GM23338 (cell line): ENCODE data around the gene CDK10. TPM values are rescaled to one million over a fixed set of nuclear protein-coding genes. Genes with fewer than 3 reads are reported as not detected.

Experiments used
- ATAC-seq: fragments of 200-7000 bp; cut with Tn5 transposase; 3 replicates; pipeline ENCODE4 v1.9.1; 2020
- DNase-seq: peaks from one replicate; pipeline ENCODE4 v3.0.0-alpha.2; 2015; ENCODE audit warnings: low spot score
- H2AFZ ChIP-seq: fragments of 200-600 bp; sonication (generic); 2 replicates; pipeline ENCODE4 v1.8.0; 2016; ENCODE audit warnings: antibody characterized with exemption, mild to moderate bottlenecking, moderate library complexity
- H3F3A ChIP-seq: fragments of 200-600 bp; sonication (generic); replicated peaks from 2 replicates; pipeline ENCODE4 v1.8.0; 2017; ENCODE audit warnings: antibody characterized with exemption, mixed run types, low read depth
- H3K27ac ChIP-seq: fragments of 200-600 bp; sonication (generic); 2 replicates; pipeline ENCODE4 v1.6.1; 2016; ENCODE audit warnings: low read depth
- H3K27me3 ChIP-seq: fragments of 200-600 bp; sonication (generic); 2 replicates; pipeline ENCODE4 v1.8.0; 2016; ENCODE audit warnings: mild to moderate bottlenecking, mixed run types, moderate library complexity; ENCODE audit not compliant: insufficient read depth
- H3K36me3 ChIP-seq: fragments of 200-600 bp; sonication (generic); 2 replicates; pipeline ENCODE4 v1.8.0; 2016; ENCODE audit warnings: mild to moderate bottlenecking; ENCODE audit not compliant: insufficient read depth
- H3K4me1 ChIP-seq: fragments of 200-600 bp; sonication (generic); 2 replicates; pipeline ENCODE4 v1.8.0; 2016; ENCODE audit warnings: mild to moderate bottlenecking, moderate library complexity; ENCODE audit not compliant: insufficient read depth
- H3K4me2 ChIP-seq: fragments of 200-600 bp; sonication (generic); 2 replicates; pipeline ENCODE4 v1.7.1; 2017; ENCODE audit warnings: mixed run types
- H3K4me3 ChIP-seq: fragments of 200-600 bp; sonication (generic); 2 replicates; pipeline ENCODE4 v1.6.1; 2016; ENCODE audit warnings: mixed run types
- H3K79me2 ChIP-seq: fragments of 200-600 bp; sonication (generic); replicated peaks from 2 replicates; pipeline ENCODE4 v1.8.0; 2017; ENCODE audit warnings: mild to moderate bottlenecking; ENCODE audit not compliant: insufficient read depth
- H3K9me2 ChIP-seq: fragments of 200-600 bp; sonication (generic); 2 replicates; pipeline ENCODE4 v1.8.0; 2017; ENCODE audit not compliant: insufficient read depth
- H4K20me1 ChIP-seq: fragments of 200-600 bp; sonication (generic); replicated peaks from 2 replicates; pipeline ENCODE4 v1.8.0; 2017; ENCODE audit warnings: mild to moderate bottlenecking; ENCODE audit not compliant: insufficient read depth
- H3K27ac Mint-ChIP-seq: 2 replicates; pipeline ENCODE4 v1.8.0; 2020; ENCODE audit warnings: inconsistent platforms, mild to moderate bottlenecking, moderate library complexity, mixed read lengths
- H3K27me3 Mint-ChIP-seq: 3 replicates; pipeline ENCODE4 v1.8.0; 2022; ENCODE audit warnings: low read depth, mild to moderate bottlenecking, moderate library complexity, mixed read lengths, inconsistent platforms; ENCODE audit not compliant: insufficient read depth, poor library complexity
- H3K36me3 Mint-ChIP-seq: 3 replicates; pipeline ENCODE4 v1.8.0; 2021; ENCODE audit warnings: low read depth, mild to moderate bottlenecking, inconsistent platforms, moderate library complexity, mixed read lengths
- H3K4me1 Mint-ChIP-seq: 3 replicates; pipeline ENCODE4 v1.8.0; 2020; ENCODE audit warnings: mild to moderate bottlenecking, inconsistent platforms, mixed read lengths
- H3K4me3 Mint-ChIP-seq: 3 replicates; pipeline ENCODE4 v1.8.0; 2021; ENCODE audit warnings: moderate library complexity, mild to moderate bottlenecking, inconsistent platforms, mixed read lengths
- H3K9me3 Mint-ChIP-seq: 3 replicates; pipeline ENCODE4 v1.8.0; 2020; ENCODE audit warnings: moderate library complexity, mild to moderate bottlenecking, inconsistent platforms, mixed read lengths
- CREB1 ChIP-seq: fragments of 250-450 bp; sonication (Bioruptor Pico); IDR thresholded peaks from 2 replicates; pipeline ENCODE4 v1.5.0; 2020; ENCODE audit warnings: low read depth, mild to moderate bottlenecking, moderate library complexity
- ETS1 ChIP-seq: IDR thresholded peaks from 2 replicates; pipeline ENCODE4 v1.6.1; 2016; ENCODE audit warnings: antibody characterized with exemption
- EZH2phosphoT487 ChIP-seq: fragments of 200-600 bp; sonication (generic); IDR thresholded peaks from one replicate; pipeline ENCODE4 v1.8.1; 2018; ENCODE audit warnings: antibody characterized with exemption; ENCODE audit not compliant: unreplicated experiment
- JUNB ChIP-seq: IDR thresholded peaks from one replicate; pipeline ENCODE4 v1.6.1; 2016; ENCODE audit warnings: antibody characterized with exemption; ENCODE audit not compliant: unreplicated experiment
- NANOG ChIP-seq: IDR thresholded peaks from 2 replicates; pipeline ENCODE4 v1.6.1; 2016; ENCODE audit warnings: antibody characterized with exemption, borderline replicate concordance
- STAT1 ChIP-seq: IDR thresholded peaks from one replicate; pipeline ENCODE4 v1.6.1; 2016; ENCODE audit warnings: antibody characterized with exemption; ENCODE audit not compliant: unreplicated experiment
- ZNF114 ChIP-seq: fragments of 250-450 bp; sonication (Bioruptor Pico); IDR thresholded peaks from 2 replicates; pipeline ENCODE4 v1.5.0; 2020; ENCODE audit warnings: mild to moderate bottlenecking, moderate library complexity
- ZNF462 ChIP-seq: fragments of 250-450 bp; sonication (Bioruptor Pico); IDR thresholded peaks from 2 replicates; pipeline ENCODE4 v1.5.0; 2020; ENCODE audit warnings: mild to moderate bottlenecking, moderate library complexity
- polyA plus RNA-seq: library from polyadenylated mRNA; unstranded; fragments of >200 nt; fragmentation: Nextera tagmentation; extraction: Ambion mirVana; gene quantifications from 2 replicates; pipeline ENCODE4 v1.2.1, GENCODE V29; 2016
- total RNA-seq: library from RNA; depleted of rRNA; stranded (reverse); fragments of >200 nt; shearing (Covaris generic); gene quantifications from 2 replicates; pipeline ENCODE4 v1.2.3, GENCODE V29; 2014
- TF ChIP-seq, protein P1 (sequence below), 2 experiments: fragments of 200-600 bp in 1 of 2; sonication (generic) in 1 of 2; conservative IDR thresholded peaks; 2 replicates each; pipeline versions ENCODE4 v1.5.1 to v1.6.1; 2016 to 2017; ENCODE audit warnings: antibody characterized with exemption in 2 of 2, low read depth in 2 of 2, mild to moderate bottlenecking in 2 of 2, moderate library complexity in 1 of 2

CDK10 gene
- total and polyA plus RNA-seq, 2 experiments from 2014 or later, result 64.6 to 88.0 TPM

GRCh38 chr16:89690392-89690901 lies 4.0 kb downstream of the CDK10 start (continued):
- TF ChIP-seq ZNF462 (no peak), EZH2phosphoT487 (no peak), JUNB (no peak), ZNF114 (CRISPR knock-in tag) (no peak), CREB1 (CRISPR knock-in tag) (no peak), NANOG (no peak), ETS1 (no peak)

DNA sequence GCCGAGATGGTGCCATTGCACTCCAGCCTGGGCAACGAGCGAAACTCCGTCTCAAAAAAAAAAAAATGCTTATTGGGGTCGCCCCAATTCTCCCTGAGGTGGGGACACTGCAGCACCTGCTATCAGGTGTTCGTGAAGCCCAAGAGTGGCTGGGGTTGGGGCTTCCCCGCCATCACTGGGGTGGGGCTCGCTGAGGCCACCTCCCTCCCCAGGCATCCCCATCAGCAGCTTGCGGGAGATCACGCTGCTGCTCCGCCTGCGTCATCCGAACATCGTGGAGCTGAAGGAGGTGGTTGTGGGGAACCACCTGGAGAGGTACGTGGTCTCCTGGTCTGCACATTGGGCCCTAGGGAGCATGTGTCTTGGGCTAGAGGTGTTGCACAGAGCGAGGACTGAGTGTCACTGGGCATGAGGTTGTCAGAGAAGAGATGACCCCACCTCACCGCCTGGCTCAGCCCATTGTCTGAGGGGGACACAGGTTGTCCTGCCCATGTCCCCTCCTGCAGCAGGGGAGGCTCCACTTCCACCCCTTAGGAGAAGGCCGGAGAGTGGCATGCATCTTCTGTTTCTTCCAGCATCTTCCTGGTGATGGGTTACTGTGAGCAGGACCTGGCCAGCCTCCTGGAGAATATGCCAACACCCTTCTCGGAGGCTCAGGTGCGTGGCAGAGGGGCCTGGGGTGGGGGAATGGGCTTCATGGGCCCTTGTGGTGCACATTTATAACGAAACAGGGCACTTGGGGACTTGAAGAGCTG lies 4.9 kb downstream of the CDK10 start:
- Histone ChIP-seq H3K79me2 (peaks cover 12% of the 10 kb centered on the region), H3K27ac (no peak overlapping the region), H3K4me1 (0 out of 2 replicates have a peak, but pooled peaks cover 8% of the 10 kb centered on the region), H3K9me2 (no peaks in the 10 kb centered on the region), H3K27me3 (no peaks in the 10 kb centered on the region), H3F3A (0 out of 2 replicates have a peak, but pooled peaks cover 12% of the 10 kb centered on the region), H2AFZ (no peak overlapping the region), H3K4me3 (no peak overlapping the region), H4K20me1 (peaks cover 4% of the 10 kb centered on the region; the same call in 1 of the 2 replicates), H3K36me3 (0 out of 2 replicates have a peak, but pooled peaks cover 2% of the 10 kb centered on the region), H3K4me2 (no peak overlapping the region)
- peaks cover 7% of the 10 kb centered on the region; the same call in 2 of the 3 replicates for H3K4me1 Mint-ChIP-seq
- H3K27ac Mint-ChIP-seq, result no peak overlapping the region
- peaks cover under 1% of the 10 kb centered on the region; the same call in 2 of the 3 replicates for H3K9me3 Mint-ChIP-seq
- H3K27me3 Mint-ChIP-seq, result peaks cover 23% of the 10 kb centered on the region
- peaks cover 52% of the 10 kb centered on the region for H3K36me3 Mint-ChIP-seq
- DNase-seq, result no peak
- H3K4me3 Mint-ChIP-seq, result no peak overlapping the region
- no peak for ATAC-seq
- TF ChIP-seq, protein P1, sequence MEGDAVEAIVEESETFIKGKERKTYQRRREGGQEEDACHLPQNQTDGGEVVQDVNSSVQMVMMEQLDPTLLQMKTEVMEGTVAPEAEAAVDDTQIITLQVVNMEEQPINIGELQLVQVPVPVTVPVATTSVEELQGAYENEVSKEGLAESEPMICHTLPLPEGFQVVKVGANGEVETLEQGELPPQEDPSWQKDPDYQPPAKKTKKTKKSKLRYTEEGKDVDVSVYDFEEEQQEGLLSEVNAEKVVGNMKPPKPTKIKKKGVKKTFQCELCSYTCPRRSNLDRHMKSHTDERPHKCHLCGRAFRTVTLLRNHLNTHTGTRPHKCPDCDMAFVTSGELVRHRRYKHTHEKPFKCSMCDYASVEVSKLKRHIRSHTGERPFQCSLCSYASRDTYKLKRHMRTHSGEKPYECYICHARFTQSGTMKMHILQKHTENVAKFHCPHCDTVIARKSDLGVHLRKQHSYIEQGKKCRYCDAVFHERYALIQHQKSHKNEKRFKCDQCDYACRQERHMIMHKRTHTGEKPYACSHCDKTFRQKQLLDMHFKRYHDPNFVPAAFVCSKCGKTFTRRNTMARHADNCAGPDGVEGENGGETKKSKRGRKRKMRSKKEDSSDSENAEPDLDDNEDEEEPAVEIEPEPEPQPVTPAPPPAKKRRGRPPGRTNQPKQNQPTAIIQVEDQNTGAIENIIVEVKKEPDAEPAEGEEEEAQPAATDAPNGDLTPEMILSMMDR (conservative IDR thresholded peaks at IDR 0.05; ENCODE audit: low read depth in 2 of 2), result no peak
- no peak for TF ChIP-seq STAT1
